Cardiac muscle cell (in vitro differentiated cells and primary cell): ENCODE measurements around the gene WDR3. TPM values are rescaled to one million over a fixed set of nuclear protein-coding genes. Genes with fewer than 3 reads are reported as not detected.
"Not testable (repeated sequence)": the region's sequence is repeated elsewhere in the genome, so short reads cannot be mapped to it uniquely, and the experiment has no call there.

Source experiments
- DNase-seq, 2 donors: peaks; one replicate each; pipeline versions ENCODE4 v3.0.0 to v3.0.0-alpha.2; 2010 to 2017; ENCODE audit warnings: low read depth in 1 of 2, low spot score in 1 of 2
- H3K27ac ChIP-seq: fragments of 200-600 bp; sonication (generic); 2 replicates; pipeline ENCODE4 v1.5.1; 2016
- H3K27me3 ChIP-seq: fragments of 200-600 bp; sonication (generic); 2 replicates; pipeline ENCODE4 v1.6.0; 2016; ENCODE audit warnings: control low read depth
- H3K36me3 ChIP-seq: fragments of 200-600 bp; sonication (generic); 2 replicates; pipeline ENCODE4 v1.5.1; 2016; ENCODE audit warnings: control low read depth
- H3K4me1 ChIP-seq: fragments of 200-600 bp; sonication (generic); 2 replicates; pipeline ENCODE4 v1.8.1; 2017; ENCODE audit warnings: low read depth, mild to moderate bottlenecking, mixed run types
- H3K4me3 ChIP-seq: fragments of 200-600 bp; sonication (generic); 2 replicates; pipeline ENCODE4 v1.5.1; 2016; ENCODE audit warnings: mild to moderate bottlenecking
- H3K9me3 ChIP-seq: fragments of 200-600 bp; sonication (generic); 2 replicates; pipeline ENCODE4 v1.5.1; 2017; ENCODE audit warnings: low read depth, mild to moderate bottlenecking, control low read depth
- CTCF ChIP-seq: IDR thresholded peaks from 2 replicates; pipeline ENCODE4 v1.5.1; 2012; ENCODE audit warnings: low read depth, mild to moderate bottlenecking, low read length
- polyA plus RNA-seq: library from polyadenylated mRNA; unstranded; fragments of >200 nt; fragmentation: Nextera tagmentation; extraction: Ambion mirVana; gene quantifications from 2 replicates; pipeline ENCODE4 v1.2.1, GENCODE V29; 2016
- total RNA-seq: library from RNA; depleted of rRNA; stranded (reverse); fragments of >200 nt; gene quantifications from 2 replicates; pipeline ENCODE4 v1.2.3, GENCODE V29; 2016

Gene WDR3
- total and polyA plus RNA-seq, 2 experiments from 2014 or later: 20.8 to 31.5 TPM

GRCh38 chr1:117904485-117904884 lies 25.1 kb upstream of the WDR3 start:
- Histone ChIP-seq H3K36me3 (peaks cover 55% of the 10 kb centered on the region), H3K27me3 (no peaks in the 10 kb centered on the region), H3K27ac (no peak overlapping the region), H3K4me3 (no peak overlapping the region), H3K9me3 (no peaks in the 10 kb centered on the region), H3K4me1 (peaks cover 2% of the 10 kb centered on the region)
- TF ChIP-seq CTCF: no peak
- DNase-seq: no peak

- Histone ChIP-seq H3K36me3 (peaks cover 60% of the 10 kb centered on the region), H3K4me1 (no peaks in the 10 kb centered on the region), H3K27ac (no peak overlapping the region), H3K4me3 (no peak overlapping the region), H3K27me3 (no peaks in the 10 kb centered on the region), H3K9me3 (no peaks in the 10 kb centered on the region)
- no peak for TF ChIP-seq CTCF
- no peak for DNase-seq
Observed at GRCh38 chr1:117905019-117905418, 24.5 kb upstream of the WDR3 start.

GRCh38 chr1:117911051-117911450 lies 18.5 kb upstream of the WDR3 start:
- no peak overlapping the region for H3K4me3 ChIP-seq
- no peaks in the 10 kb centered on the region for H3K9me3 ChIP-seq
- no peaks in the 10 kb centered on the region for H3K4me1 ChIP-seq
- no peak for DNase-seq
- TF ChIP-seq CTCF: no peak
- H3K27me3 ChIP-seq: no peaks in the 10 kb centered on the region
- H3K36me3 ChIP-seq: peaks cover 68% of the 10 kb centered on the region
- no peak overlapping the region for H3K27ac ChIP-seq

GRCh38 chr1:117919376-117919775 lies 10.2 kb upstream of the WDR3 start:
- no peaks in the 10 kb centered on the region for H3K27me3 ChIP-seq
- no peaks in the 10 kb centered on the region for H3K4me1 ChIP-seq
- H3K27ac ChIP-seq: no peak overlapping the region
- no peak for DNase-seq
- no peak overlapping the region for H3K4me3 ChIP-seq
- H3K9me3 ChIP-seq: no peaks in the 10 kb centered on the region
- peaks cover 37% of the 10 kb centered on the region for H3K36me3 ChIP-seq
- no peak for TF ChIP-seq CTCF

- DNase-seq: no peak
- peaks cover 24% of the 10 kb centered on the region for H3K36me3 ChIP-seq
- no peaks in the 10 kb centered on the region for H3K4me1 ChIP-seq
- no peaks in the 10 kb centered on the region for H3K27me3 ChIP-seq
- no peak for TF ChIP-seq CTCF
- H3K4me3 ChIP-seq: no peak overlapping the region
- no peak overlapping the region for H3K27ac ChIP-seq
- H3K9me3 ChIP-seq: no peaks in the 10 kb centered on the region
Observed at GRCh38 chr1:117921991-117922390, 7.5 kb upstream of the WDR3 start.

GRCh38 chr1:117922717-117923116 lies 6.8 kb upstream of the WDR3 start:
- not testable (repeated sequence) for H3K9me3 ChIP-seq, H3K27me3 ChIP-seq, H3K27ac ChIP-seq, H3K4me1 ChIP-seq, H3K4me3 ChIP-seq, DNase-seq
- peaks cover 17% of the 10 kb centered on the region for H3K36me3 ChIP-seq
